GM12878 (cell line): ENCODE data around the gene CACNA1G. TPM values are rescaled to one million over a fixed set of nuclear protein-coding genes. Genes with fewer than 3 reads are reported as not detected.

ENCODE experiments used
- ATAC-seq: fragments of 200-7000 bp; cut with Tn5 transposase; 3 replicates; pipeline ENCODE4 v1.9.1; 2020; ENCODE audit warnings: mild to moderate bottlenecking, moderate library complexity
- BruUV-seq: library from RNA; stranded (reverse); fragments of 400-500 nt; replicated peaks from 2 replicates; lab custom pipeline; 2021; lab: Mats Ljungman, UMichigan
- CTCF ChIA-PET: fragments of 300-600 bp; sonication (Branson Sonifier 250); formaldehyde crosslinking; extraction: SDS; loops from one replicate; lab custom pipeline; 2021; ENCODE audit warnings: inconsistent platforms; lab: Yijun Ruan, JAX
- POLR2A ChIA-PET: fragments of 350-600 bp; formaldehyde crosslinking; extraction: SDS; loops from one replicate; lab custom pipeline; 2021; ENCODE audit warnings: inconsistent platforms; lab: Charles Lee
- RAD21 ChIA-PET: fragments of 300-600 bp; sonication (Branson Sonifier 250); formaldehyde crosslinking; loops from one replicate; lab custom pipeline; 2023; ENCODE audit warnings: antibody characterized with exemption; ENCODE audit not compliant: unreplicated experiment; lab: Charles Lee
- SMC1A ChIA-PET: fragments of 300-600 bp; sonication (Branson Sonifier 250); formaldehyde crosslinking; loops from one replicate; lab custom pipeline; 2023; ENCODE audit not compliant: unreplicated experiment, uncharacterized antibody; lab: Charles Lee
- DNase-seq: peaks from one replicate; pipeline ENCODE4 v3.0.0-alpha.2; 2011; ENCODE audit warnings: low read depth, low spot score
- FAIRE-seq: peaks from 3 replicates; lab custom pipeline; 2011; peaks lifted over from hg19 to GRCh38; lab: Jason Lieb, UNC
- H2AFZ ChIP-seq: 2 replicates; pipeline ENCODE4 v1.6.0; 2011; ENCODE audit warnings: low read depth, low read length, control low read depth; ENCODE audit not compliant: control insufficient read depth
- H3K27ac ChIP-seq: 2 replicates; pipeline ENCODE4 v1.5.1; 2011; ENCODE audit warnings: control low read depth; ENCODE audit not compliant: control insufficient read depth, insufficient read depth
- H3K27me3 ChIP-seq, 2 experiments: replicated peaks in 1 of 2; 2 replicates each; pipeline versions ENCODE4 v1.6.0 to v1.6.1; 2011; ENCODE audit warnings: low read length in 1 of 2; ENCODE audit not compliant: control insufficient read depth in 2 of 2, insufficient read depth in 2 of 2
- H3K36me3 ChIP-seq, 2 experiments: 2 replicates each; pipeline ENCODE4 v1.5.1; 2011; ENCODE audit warnings: low read length in 1 of 2; ENCODE audit not compliant: control insufficient read depth in 2 of 2, insufficient read depth in 2 of 2
- H3K4me1 ChIP-seq: 2 replicates; pipeline ENCODE4 v1.6.1; 2011; ENCODE audit warnings: mild to moderate bottlenecking, low read length, moderate library complexity, mixed read lengths; ENCODE audit not compliant: control insufficient read depth, insufficient read depth
- H3K4me2 ChIP-seq: 2 replicates; pipeline ENCODE4 v1.6.0; 2011; ENCODE audit warnings: control low read depth; ENCODE audit not compliant: control insufficient read depth, insufficient read depth
- H3K4me3 ChIP-seq: fragments of 200-600 bp; sonication (generic); 2 replicates; pipeline ENCODE4 v1.5.1; 2016
- H3K79me2 ChIP-seq: 2 replicates; pipeline ENCODE4 v1.6.0; 2011; ENCODE audit warnings: low read length; ENCODE audit not compliant: control insufficient read depth, insufficient read depth
- H3K9ac ChIP-seq: 2 replicates; pipeline ENCODE4 v1.8.0; 2011; ENCODE audit warnings: low read length, control low read depth, mixed read lengths; ENCODE audit not compliant: control insufficient read depth, insufficient read depth
- H3K9me3 ChIP-seq: replicated peaks from 3 replicates; pipeline ENCODE4 v1.5.1; 2011; ENCODE audit warnings: mild to moderate bottlenecking, low read length; ENCODE audit not compliant: control insufficient read depth, insufficient read depth
- H4K20me1 ChIP-seq: 2 replicates; pipeline ENCODE4 v1.6.0; 2011; ENCODE audit not compliant: control insufficient read depth, insufficient read depth
- CBX5 ChIP-seq: sonication (generic); IDR thresholded peaks from 2 replicates; pipeline ENCODE4 v1.6.1; 2016; ENCODE audit warnings: low read depth, moderate library complexity, mild to moderate bottlenecking, inconsistent platforms
- HDGF ChIP-seq: fragments of 450-650 bp; IDR thresholded peaks from 2 replicates; pipeline ENCODE4 v1.6.1; 2016; ENCODE audit warnings: antibody characterized with exemption
- NFIC ChIP-seq: IDR thresholded peaks from 2 replicates; pipeline ENCODE4 v1.6.1; 2012; ENCODE audit warnings: low read depth, mild to moderate bottlenecking, inconsistent platforms, low read length, moderate library complexity
- NFYA ChIP-seq: IDR thresholded peaks from 2 replicates; pipeline ENCODE4 v1.6.1; 2011; ENCODE audit warnings: low read depth, mild to moderate bottlenecking, low read length, improper control_type of control experiment, borderline replicate concordance
- NR2F1 ChIP-seq: fragments of 450-650 bp; conservative IDR thresholded peaks from 2 replicates; pipeline ENCODE4 v1.6.1; 2017; ENCODE audit warnings: mild to moderate bottlenecking
- RAD21 ChIP-seq: IDR thresholded peaks from 2 replicates; pipeline ENCODE4 v1.6.1; 2011; ENCODE audit warnings: mild to moderate bottlenecking, low read depth, low read length, moderate library complexity; ENCODE audit not compliant: insufficient read depth
- SP1 ChIP-seq: IDR thresholded peaks from one replicate; pipeline ENCODE4 v1.6.1; 2011; ENCODE audit warnings: low read depth, low read length
- YY1 ChIP-seq: IDR thresholded peaks from 2 replicates; pipeline ENCODE4 v1.6.1; 2011; ENCODE audit warnings: low read depth, mild to moderate bottlenecking, low read length
- ZNF622 ChIP-seq: fragments of 450-650 bp; IDR thresholded peaks from 2 replicates; pipeline ENCODE4 v1.6.1; 2017; ENCODE audit warnings: mild to moderate bottlenecking, inconsistent platforms
- WGBS: methylation state at CpG from one replicate; pipeline ENCODE4 v1.1.6; 2016; ENCODE audit warnings: low lambda C conversion rate; ENCODE audit not compliant: insufficient replicate concordance, insufficient coverage; ENCODE audit errors: missing lambda C conversion rate; 5-methylcytosine and 5-hydroxymethylcytosine counted together
- in situ Hi-C: fragments of 300-500 bp; cut with MboI; formaldehyde crosslinking; loops from 9 replicates; pipeline ENCODE4 v1.14.3; 2018; ENCODE audit warnings: mixed read lengths
- intact Hi-C: fragments of 100-400 bp; cut with micrococcal nuclease; formaldehyde crosslinking; loops from one replicate; pipeline ENCODE4 v1.14.2; 2022; ENCODE audit not compliant: unreplicated experiment
- polyA plus RNA-seq, 11 experiments: library from polyadenylated mRNA; depleted of rRNA in 4 of 11; unstranded in 6 of 11; stranded (reverse) in 5 of 11; fragments of >200 nt; fragmentation: Nextera tagmentation in 4 of 11; fragmentation: Illumina TruSeq in 1 of 11; extraction: Ambion mirVana in 4 of 11; extraction: Trizol in 1 of 11; gene quantifications; 1 replicate in 1 of 11; 2 replicates in 10 of 11; pipeline versions ENCODE4 v1.2.1 to v1.2.3, GENCODE V29; 2011 to 2016; ENCODE audit warnings: inconsistent platforms in 2 of 11, missing spikeins in 2 of 11, low read depth in 1 of 11
- total RNA-seq, 4 experiments: library from RNA; depleted of rRNA in 3 of 4; stranded (reverse); fragments of >200 nt in 3 of 4; fragmentation: Illumina TruSeq in 1 of 4; extraction: Trizol in 1 of 4; gene quantifications; 2 replicates each; pipeline versions ENCODE4 v1.2.1 to v1.2.3, GENCODE V29; 2013 to 2021
- TF ChIP-seq, protein P1 (sequence below): fragments of 450-650 bp; IDR thresholded peaks from 2 replicates; pipeline ENCODE4 v1.6.1; 2016; ENCODE audit warnings: mild to moderate bottlenecking, moderate library complexity, borderline replicate concordance
- TF ChIP-seq, protein P2 (sequence below): fragments of 450-650 bp; IDR thresholded peaks from 2 replicates; pipeline ENCODE4 v1.6.1; 2017; ENCODE audit warnings: antibody characterized with exemption, mild to moderate bottlenecking, moderate library complexity
- TF ChIP-seq, protein P3 (sequence below): fragments of 450-650 bp; formaldehyde crosslinking; IDR thresholded peaks from 2 replicates; pipeline ENCODE4 v1.4.0; 2020; ENCODE audit warnings: mild to moderate bottlenecking, moderate library complexity

The CACNA1G gene
- total and polyA plus RNA-seq, 10 of the 15 experiments (the other 5 are each of a cell fraction or from before 2014, with no cell fraction given): 0.03 to 0.15 TPM; not detected in 8

DNA sequence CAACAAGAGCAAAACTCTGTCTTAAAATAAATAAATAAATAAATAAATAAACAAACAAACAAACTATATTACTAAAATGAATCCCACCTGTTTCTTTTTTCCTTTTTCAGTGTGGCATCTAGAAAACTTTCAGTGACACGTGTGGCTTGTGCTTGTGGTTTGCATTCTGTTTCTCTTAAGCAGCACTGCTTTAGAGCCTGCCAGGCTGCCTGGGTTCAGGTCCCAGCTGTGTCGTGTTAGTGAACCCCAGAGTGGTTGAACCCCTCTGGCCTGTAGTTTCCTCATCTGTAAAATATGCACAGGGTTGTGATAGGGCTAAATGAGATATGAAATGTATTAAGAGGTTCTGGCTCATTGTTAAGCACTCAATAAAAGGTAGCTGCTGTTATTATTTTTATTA lies 40.0 kb upstream of the CACNA1G start (continued):
- no peak for TF ChIP-seq HDGF

DNA sequence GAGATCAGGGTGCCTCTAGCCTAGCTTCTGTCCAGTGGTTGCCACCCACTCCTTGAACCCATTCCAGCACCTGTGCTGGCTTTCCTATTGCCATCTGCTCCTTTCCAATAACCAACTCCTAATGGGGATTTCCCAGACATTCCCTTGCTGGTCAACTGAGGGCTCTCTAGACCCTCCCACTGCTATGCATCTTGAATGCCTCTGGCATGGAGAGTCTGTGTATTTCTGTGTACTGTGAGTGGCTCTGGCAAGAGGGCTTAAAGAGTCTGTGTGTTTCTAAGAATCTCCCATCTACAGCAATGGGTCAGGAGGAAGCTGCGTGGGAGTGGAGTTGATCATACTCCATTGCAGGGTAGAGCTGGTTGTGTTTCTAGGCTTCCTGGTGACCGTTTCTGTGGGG lies 39.0 kb upstream of the CACNA1G start:
- Histone ChIP-seq H2AFZ (no peak overlapping the region), H4K20me1 (no peaks in the 10 kb centered on the region), H3K27ac (no peak overlapping the region), H3K4me1 (no peaks in the 10 kb centered on the region), H3K36me3 (no peaks in the 10 kb centered on the region), H3K79me2 (no peaks in the 10 kb centered on the region), H3K9me3 (no peaks in the 10 kb centered on the region), H3K27me3 (no peaks in the 10 kb centered on the region; a peak in 1 of 4 replicates), H3K4me3 (no peak overlapping the region), H3K9ac (no peak overlapping the region), H3K4me2 (no peak overlapping the region)
- ATAC-seq: no peak
- BruUV-seq: no TSS peak
- no peak for FAIRE-seq
- ChIA-PET CTCF (no interaction called here), RAD21 (interaction anchor here (1.0 kb wide), 1 partner anchor 40 kb away, joined by 3 read pairs; no protein-coding TSS in a partner anchor), SMC1A (interaction anchor here (1.1 kb wide), 1 partner anchor 50 kb away, joined by 3 read pairs; no protein-coding TSS in a partner anchor), POLR2A (no interaction called here)
- in situ Hi-C loops (no loop called here), intact Hi-C loops (no loop called here)
- WGBS: 58% methylated on average over 2 of the region's 2 CpGs
- DNase-seq: no peak
- no peak for TF ChIP-seq NFIC
- no peak for TF ChIP-seq NFYA
- TF ChIP-seq YY1: no peak
- no peak for TF ChIP-seq RAD21
- TF ChIP-seq NR2F1: no peak
- TF ChIP-seq, protein P1, sequence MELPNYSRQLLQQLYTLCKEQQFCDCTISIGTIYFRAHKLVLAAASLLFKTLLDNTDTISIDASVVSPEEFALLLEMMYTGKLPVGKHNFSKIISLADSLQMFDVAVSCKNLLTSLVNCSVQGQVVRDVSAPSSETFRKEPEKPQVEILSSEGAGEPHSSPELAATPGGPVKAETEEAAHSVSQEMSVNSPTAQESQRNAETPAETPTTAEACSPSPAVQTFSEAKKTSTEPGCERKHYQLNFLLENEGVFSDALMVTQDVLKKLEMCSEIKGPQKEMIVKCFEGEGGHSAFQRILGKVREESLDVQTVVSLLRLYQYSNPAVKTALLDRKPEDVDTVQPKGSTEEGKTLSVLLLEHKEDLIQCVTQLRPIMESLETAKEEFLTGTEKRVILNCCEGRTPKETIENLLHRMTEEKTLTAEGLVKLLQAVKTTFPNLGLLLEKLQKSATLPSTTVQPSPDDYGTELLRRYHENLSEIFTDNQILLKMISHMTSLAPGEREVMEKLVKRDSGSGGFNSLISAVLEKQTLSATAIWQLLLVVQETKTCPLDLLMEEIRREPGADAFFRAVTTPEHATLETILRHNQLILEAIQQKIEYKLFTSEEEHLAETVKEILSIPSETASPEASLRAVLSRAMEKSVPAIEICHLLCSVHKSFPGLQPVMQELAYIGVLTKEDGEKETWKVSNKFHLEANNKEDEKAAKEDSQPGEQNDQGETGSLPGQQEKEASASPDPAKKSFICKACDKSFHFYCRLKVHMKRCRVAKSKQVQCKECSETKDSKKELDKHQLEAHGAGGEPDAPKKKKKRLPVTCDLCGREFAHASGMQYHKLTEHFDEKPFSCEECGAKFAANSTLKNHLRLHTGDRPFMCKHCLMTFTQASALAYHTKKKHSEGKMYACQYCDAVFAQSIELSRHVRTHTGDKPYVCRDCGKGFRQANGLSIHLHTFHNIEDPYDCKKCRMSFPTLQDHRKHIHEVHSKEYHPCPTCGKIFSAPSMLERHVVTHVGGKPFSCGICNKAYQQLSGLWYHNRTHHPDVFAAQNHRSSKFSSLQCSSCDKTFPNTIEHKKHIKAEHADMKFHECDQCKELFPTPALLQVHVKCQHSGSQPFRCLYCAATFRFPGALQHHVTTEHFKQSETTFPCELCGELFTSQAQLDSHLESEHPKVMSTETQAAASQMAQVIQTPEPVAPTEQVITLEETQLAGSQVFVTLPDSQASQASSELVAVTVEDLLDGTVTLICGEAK: no peak
- TF ChIP-seq, protein P2, sequence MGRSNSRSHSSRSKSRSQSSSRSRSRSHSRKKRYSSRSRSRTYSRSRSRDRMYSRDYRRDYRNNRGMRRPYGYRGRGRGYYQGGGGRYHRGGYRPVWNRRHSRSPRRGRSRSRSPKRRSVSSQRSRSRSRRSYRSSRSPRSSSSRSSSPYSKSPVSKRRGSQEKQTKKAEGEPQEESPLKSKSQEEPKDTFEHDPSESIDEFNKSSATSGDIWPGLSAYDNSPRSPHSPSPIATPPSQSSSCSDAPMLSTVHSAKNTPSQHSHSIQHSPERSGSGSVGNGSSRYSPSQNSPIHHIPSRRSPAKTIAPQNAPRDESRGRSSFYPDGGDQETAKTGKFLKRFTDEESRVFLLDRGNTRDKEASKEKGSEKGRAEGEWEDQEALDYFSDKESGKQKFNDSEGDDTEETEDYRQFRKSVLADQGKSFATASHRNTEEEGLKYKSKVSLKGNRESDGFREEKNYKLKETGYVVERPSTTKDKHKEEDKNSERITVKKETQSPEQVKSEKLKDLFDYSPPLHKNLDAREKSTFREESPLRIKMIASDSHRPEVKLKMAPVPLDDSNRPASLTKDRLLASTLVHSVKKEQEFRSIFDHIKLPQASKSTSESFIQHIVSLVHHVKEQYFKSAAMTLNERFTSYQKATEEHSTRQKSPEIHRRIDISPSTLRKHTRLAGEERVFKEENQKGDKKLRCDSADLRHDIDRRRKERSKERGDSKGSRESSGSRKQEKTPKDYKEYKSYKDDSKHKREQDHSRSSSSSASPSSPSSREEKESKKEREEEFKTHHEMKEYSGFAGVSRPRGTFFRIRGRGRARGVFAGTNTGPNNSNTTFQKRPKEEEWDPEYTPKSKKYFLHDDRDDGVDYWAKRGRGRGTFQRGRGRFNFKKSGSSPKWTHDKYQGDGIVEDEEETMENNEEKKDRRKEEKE: no peak
- TF ChIP-seq, protein P3, sequence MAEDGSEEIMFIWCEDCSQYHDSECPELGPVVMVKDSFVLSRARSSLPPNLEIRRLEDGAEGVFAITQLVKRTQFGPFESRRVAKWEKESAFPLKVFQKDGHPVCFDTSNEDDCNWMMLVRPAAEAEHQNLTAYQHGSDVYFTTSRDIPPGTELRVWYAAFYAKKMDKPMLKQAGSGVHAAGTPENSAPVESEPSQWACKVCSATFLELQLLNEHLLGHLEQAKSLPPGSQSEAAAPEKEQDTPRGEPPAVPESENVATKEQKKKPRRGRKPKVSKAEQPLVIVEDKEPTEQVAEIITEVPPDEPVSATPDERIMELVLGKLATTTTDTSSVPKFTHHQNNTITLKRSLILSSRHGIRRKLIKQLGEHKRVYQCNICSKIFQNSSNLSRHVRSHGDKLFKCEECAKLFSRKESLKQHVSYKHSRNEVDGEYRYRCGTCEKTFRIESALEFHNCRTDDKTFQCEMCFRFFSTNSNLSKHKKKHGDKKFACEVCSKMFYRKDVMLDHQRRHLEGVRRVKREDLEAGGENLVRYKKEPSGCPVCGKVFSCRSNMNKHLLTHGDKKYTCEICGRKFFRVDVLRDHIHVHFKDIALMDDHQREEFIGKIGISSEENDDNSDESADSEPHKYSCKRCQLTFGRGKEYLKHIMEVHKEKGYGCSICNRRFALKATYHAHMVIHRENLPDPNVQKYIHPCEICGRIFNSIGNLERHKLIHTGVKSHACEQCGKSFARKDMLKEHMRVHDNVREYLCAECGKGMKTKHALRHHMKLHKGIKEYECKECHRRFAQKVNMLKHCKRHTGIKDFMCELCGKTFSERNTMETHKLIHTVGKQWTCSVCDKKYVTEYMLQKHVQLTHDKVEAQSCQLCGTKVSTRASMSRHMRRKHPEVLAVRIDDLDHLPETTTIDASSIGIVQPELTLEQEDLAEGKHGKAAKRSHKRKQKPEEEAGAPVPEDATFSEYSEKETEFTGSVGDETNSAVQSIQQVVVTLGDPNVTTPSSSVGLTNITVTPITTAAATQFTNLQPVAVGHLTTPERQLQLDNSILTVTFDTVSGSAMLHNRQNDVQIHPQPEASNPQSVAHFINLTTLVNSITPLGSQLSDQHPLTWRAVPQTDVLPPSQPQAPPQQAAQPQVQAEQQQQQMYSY (CRISPR knock-in tag): no peak
- TF ChIP-seq ZNF622: no peak
- no peak for TF ChIP-seq CBX5
- no peak for TF ChIP-seq SP1
